ENCODE data around the gene CLCN6.

CLCN6 gene

DNA sequence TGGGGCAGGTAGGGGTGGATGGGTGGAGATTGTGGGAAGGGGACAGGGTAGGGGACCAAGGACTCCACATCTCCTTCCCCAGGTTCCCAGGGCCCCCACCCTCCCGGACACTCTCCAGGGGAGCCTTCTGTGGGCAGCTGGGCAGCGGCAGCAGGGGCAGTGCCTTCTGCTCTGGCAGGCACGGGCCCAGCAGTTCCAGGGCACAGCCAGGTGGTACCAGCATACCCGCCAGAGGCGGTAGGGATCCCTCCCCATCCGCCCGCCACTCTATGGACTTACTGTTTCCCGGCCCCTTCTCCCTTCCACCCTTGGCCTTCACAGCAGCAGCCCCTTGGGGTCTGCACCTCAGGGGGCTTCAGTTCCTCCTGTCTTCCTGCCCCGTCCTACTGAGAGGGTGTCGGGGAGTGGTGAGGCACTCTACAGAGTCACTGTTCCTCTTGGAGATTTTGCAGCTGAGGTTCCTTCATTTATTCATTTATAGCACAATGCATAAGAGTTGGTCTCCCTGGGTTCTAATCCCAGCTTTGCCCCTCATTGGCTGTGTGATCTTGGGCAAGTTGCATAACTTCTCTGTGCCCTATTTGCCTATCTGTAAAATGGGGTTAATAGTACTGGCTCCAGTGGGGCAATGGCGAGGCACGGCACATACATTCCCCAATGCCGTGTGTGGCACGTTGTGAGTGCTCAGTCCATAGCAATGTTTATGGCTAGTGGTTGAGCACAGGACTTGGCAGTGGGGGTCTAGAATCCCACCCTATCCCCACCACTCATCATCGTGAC lies 27.0 kb upstream of the CLCN6 start:
- no peak for DNase-seq (ENCODE audit: low read depth in 3 of 3)

DNA sequence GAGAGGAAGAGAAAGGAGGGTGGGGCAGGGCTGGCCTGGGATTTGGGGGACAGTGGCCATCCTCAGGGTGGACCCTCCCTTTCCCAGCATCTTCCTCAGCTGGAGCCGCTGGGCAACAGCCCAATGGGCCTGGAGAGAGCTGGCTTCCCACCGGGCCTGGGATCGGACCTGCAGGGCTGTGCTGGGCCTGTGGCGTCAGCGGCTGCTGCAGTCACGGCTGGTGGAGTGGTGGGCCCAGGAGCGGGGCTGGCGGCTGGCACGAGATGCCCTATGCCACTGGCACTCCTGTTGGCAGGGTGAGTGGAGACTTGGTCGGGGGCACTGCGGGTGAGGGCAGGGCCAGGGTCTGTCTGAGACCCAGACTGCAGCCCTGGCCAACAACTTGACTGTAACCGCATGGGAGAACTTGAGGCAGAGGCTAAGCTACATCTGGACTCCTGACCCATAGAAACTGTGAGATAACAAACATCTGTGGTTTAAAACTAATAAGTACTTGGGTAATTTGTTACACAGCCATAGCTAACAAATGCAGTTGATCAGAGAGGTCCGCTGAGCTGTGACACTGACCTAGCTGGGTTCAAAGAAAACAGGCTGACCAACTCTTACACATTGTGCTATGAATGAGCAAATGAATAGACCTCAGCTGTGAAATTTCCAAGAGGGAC lies 26.1 kb upstream of the CLCN6 start:
- DNase-seq (ENCODE audit: low read depth in 3 of 3): no peak

DNA sequence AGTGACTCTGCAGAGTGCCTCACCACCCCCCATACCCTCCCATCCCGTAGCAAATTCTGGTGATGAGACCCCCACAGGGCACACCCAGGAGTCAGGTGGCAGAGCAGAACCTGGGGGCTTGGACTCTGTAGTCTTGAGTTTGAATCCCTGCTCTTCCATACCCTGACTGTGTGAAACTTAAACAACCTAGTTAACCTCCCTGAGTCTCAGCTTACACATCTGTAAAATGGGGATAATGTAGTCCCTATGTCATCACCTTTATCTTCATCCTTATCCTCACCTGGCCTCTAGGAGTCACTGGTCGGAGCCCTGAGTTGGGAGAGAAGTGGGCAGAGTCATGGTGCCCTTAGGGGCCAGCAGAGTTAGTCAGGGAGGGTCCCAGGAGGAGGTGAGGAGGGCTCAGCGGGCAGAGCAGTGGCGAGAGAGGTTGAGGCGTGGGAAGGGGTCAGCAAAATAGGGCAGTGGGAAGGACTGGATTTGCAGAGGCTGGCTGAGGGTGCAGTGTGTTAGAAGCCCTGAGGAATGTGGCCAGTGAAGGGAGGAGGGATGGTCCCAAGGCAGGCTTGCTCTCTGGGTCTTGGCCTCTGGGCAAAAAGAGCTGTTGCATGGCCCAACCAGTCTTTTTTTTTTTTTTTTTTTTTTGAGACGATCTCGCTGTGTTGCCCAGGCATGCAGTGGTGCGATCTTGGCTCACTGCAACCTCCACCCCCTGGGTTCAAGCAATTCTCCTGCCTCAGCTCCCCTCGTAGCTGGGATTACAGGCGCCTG lies 25.4 kb upstream of the CLCN6 start:
- no peak for DNase-seq (ENCODE audit: low read depth in 3 of 3)

DNA sequence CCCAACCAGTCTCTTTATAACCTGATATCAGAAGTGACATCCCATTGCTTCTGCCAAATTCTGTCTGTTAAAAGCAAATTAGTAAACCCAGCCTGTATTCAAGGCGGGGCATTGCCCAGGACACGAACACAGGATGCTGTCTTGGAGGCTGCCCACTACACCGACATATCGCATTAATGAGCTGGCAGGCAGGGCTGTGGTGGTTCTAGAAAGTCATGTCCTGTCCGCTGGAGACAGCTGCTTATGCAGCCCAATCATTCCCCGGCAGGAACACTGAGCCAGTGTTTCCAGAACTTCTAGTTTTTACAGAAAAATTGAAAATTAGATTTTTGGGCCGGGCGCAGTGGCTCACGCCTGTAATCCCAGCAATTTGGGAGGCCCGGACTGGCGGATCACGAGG lies 24.7 kb upstream of the CLCN6 start:
- no peak for DNase-seq (ENCODE audit: low read depth in 3 of 3)

DNA sequence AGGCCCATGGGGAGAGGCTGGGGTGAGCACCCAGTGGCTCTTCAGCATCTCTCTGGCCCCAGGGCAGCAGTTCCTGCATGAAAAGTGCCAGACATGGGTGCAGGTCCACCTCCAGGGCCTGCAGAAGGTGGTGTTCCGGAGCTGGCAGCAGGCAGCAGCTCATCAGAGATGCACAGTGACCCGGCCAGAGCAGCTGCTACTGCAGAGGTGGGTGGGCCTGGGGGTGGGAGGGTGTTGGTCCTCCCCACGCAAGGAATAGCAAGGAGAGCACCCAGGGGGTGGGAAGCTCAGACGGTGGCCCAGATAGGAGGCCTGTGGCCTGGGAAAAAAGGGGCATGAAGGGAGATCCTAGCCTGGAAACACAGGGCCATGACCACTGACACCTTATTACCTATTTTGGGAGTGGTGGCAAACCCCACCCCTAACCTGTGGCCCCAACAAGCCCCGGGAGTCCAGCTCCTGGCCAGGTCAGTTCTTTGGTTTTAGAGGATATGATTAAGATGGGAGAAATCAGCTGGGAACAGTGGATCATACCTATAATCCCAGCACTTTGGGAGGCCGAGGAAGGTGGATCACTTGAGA lies 23.8 kb upstream of the CLCN6 start:
- DNase-seq (ENCODE audit: low read depth in 3 of 3): no peak

DNA sequence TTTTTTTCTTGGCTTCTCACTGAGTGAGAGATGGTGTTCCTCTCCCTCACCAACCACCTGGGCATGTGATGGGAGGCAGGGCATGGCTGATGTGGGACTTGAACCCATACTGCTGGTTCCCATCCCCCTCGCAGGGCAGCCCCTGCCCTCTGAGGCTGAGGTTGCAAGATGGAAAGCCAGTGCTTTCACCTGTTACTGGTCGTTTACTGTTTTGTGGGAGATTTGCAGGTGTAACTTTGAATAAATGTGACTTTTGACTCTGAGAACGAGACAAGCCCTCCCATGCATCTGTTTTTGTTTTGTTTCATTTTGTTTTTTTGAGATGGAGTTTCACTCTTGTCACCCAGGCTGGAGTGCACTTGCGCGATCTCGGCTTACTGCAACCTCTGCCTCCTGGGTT lies 22.4 kb upstream of the CLCN6 start:
- DNase-seq (ENCODE audit: low read depth in 3 of 3): no peak

DNA sequence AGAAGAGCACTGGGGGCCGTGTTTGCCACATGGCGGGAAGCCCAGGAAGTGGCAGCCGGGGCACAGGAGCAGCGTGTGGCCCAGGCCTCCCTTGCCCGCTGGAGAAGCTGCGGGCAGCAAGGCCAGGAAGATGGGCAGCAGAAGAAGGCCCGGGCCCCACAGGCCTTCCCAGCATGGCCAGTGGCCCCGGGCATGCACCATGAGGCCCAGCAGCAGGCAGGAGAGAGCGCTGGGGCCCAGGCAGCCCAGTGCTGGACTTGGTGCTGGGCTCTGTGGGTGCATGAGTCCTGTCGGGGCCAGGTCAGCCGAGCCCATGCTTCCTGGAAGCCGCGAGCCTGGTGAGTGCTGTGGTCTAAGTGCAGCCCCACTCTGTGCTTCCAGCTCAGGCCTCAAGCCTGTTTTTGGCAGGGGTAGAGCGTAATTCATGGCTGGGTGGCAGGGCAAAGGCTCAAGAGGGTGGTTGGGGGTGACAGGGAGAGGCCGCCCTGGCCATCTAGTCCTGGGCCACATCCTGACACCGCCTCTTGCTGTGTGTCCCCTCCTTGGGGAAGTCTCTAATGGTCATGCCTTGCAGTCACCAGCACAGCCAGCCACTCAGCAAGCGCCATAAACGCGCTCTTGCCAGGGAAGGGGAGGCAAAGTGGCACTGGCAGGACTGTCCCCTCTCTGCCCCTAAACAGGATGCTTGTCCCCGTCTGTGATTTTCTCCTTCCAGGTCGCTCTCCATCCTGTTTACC lies 21.6 kb upstream of the CLCN6 start:
- DNase-seq (ENCODE audit: low read depth in 3 of 3): no peak

DNA sequence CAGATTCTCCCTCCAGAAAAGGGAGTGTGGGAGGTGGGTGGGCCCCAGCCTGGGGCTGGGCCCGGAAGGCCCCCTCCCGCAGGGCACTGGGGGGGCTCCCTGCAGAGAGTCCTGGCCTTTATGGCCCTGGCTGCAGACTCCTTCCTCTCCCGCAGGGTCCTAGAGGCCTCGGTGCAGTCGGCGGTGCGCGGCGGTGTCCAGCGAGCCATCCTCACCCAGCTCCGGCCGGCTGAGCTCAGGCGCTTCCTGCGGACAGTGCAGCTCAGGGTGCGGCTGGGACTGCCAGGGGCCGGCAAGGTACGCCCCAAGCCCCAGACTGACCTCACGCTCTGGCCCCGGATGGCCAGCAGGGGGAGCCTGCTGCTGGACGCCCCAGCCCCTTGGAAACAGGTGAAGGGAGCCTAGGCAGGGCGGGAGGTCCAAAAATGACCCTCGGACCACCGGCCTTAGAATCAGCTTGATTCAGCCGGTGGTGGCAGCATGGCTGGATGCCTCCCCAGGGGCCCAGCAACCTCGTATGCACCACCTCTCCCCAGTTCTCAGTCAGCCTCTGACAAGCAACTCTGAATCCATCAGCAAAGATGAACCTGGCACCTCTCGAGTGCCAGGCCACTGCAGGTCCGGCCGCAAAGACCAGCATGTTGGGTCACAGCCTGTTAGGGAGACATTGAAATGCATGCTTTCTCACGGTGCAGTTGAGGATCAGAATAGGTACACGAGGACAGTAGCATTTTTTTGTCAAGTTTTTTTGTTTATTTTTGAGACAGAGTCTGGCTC lies 20.8 kb upstream of the CLCN6 start:
- DNase-seq (ENCODE audit: low read depth in 3 of 3): peak in 2 of 3 donors; percentile 24 to 28

DNA sequence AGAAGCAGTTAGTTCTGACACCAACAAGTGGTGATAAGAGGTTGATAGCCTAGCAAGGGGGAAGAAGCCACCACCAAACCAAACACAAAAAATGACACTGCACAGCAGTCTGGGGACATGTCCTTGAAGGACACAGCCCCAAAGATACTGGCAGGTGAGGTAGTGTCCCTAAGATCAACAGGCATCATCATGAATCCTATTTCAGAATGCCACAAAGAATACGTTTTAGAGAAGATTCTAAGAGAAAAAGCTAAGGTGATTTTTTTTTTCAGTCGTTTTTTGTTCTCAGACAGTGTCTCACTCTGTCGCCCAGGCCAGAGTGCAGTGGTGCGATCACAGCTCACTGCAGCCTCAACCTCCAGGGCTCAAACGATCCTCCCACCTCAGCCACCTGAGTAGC lies 19.8 kb upstream of the CLCN6 start:
- no peak for DNase-seq (ENCODE audit: low read depth in 3 of 3)

DNA sequence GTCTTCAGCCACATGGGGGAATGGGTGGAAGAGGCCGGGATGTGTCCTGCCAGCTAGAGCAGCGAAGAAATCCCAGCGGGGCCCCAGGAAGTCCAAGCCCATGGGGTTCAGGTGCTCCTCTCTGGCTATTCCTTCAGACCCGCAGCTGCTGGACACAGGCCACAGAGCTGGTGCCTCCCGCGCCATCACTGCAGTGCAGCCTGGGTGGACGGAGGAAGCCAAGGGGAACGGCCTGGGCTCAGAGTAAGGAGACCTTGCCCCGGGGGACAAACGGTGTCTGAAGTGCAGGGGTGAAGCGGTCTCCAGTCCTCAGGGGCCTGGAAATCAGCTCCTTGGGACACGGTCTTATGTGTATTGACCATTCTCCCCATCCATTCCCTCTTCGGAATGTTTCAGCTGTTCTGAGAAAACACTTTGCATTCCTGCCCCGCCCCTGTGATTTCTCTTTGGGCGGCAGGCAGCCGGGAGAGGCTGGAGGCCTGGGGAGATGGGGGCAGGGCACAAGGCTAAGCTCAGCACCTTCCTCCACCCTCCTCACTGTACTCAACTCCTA lies 18.7 kb upstream of the CLCN6 start:
- DNase-seq (ENCODE audit: low read depth in 3 of 3): no peak

DNA sequence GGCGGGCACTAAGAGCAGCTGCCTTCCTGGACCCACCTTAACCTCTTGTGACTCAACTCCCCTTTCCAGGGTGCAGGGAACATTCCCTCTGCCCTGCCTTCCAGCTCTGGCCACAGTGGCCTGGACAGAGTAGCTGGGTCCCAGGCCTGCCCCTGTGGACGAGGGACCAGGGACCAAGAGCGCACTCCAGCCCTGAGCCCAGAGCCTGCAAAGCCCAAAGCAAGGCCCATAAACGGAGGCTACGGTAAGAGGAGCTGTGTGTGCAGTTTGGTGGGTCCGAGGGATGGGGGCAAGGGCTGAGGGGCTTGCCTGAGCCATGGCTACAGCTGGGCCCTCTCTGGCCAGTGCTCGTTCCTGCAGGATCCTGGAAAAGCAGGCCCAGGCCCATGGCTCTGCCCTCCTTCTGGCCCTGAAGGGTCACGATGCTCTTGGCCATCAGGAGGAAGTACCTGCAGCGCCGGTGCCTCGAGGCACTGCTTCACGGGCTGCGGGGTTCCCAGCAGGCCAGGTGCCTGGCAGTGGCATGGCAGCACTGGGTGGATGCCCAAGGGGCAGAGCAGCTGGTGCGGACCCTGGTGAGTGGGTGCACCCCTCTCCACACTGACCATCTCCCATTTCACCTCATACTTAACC lies 18.1 kb upstream of the CLCN6 start:
- no peak for DNase-seq (ENCODE audit: low read depth in 3 of 3)

DNA sequence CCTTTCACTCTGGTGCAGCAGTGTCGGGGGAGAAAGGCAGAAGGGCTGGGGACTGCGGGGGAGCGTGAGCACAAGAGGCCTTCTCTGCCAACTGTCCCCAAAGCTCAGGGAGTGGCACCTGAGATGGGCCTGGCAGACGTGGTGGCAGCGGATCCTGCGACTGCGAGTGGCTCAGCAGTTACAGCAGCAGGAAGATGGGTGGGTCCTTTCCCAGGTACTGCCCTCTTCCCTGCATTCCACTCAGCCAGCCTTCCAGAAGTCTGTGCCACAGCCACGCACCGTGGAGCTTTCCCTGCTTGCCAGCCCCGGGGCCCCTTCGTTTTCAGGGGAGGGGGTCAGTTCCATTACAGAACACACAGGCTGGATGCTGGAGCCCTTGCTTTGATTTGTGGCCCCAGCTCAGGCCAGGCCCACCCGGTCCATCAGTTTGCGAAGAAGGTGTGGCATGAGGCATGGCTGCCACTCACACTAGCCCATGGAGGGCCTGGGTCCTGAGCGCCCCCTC lies 17.4 kb upstream of the CLCN6 start:
- no peak for DNase-seq (ENCODE audit: low read depth in 3 of 3)

DNA sequence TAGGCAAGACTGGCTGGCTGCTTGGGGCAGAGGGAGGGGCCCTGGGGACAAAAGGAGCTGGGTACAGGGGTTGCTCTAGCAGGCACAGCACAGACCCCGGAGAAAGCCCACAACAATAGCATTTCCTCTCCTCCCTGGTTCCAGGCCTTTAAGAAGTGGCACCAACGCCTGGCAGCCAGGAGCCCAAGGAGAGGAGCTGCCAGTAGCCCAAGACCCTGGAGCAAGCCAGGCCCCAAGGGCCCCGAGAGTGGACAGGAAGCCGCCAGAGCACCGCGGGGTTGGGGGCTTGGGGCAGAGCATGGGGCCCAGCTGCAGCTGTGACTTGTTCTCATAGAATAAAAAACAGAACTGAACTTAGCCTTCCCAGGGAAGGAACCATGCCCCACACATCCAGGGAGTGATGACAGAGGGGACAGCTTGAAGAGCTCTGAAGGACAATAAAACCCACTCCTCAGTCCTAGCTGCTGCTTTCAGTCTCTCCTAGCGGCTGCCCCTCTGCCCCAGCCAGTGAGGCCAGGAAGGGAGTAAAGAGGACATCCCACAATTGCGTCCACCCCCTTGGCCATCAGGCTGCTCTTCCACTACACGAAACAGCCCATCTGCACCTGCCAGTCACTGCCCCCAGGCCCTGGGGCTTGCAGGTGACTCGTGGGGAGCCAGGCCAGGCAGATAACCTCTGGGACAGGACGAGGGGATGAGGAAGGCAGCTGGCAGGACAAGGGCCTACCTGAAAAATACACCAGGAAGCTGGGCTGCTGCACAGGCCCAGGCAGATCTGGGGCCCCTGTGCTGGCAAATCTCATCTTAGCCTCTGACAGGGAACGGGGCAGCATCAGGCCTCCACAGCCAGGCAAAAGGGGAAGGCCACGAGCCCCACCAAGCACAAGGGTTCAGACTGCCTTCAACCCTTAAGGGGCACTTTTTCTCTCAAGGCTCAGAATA lies 16.6 kb upstream of the CLCN6 start:
- no peak for DNase-seq (ENCODE audit: low read depth in 3 of 3)

DNA sequence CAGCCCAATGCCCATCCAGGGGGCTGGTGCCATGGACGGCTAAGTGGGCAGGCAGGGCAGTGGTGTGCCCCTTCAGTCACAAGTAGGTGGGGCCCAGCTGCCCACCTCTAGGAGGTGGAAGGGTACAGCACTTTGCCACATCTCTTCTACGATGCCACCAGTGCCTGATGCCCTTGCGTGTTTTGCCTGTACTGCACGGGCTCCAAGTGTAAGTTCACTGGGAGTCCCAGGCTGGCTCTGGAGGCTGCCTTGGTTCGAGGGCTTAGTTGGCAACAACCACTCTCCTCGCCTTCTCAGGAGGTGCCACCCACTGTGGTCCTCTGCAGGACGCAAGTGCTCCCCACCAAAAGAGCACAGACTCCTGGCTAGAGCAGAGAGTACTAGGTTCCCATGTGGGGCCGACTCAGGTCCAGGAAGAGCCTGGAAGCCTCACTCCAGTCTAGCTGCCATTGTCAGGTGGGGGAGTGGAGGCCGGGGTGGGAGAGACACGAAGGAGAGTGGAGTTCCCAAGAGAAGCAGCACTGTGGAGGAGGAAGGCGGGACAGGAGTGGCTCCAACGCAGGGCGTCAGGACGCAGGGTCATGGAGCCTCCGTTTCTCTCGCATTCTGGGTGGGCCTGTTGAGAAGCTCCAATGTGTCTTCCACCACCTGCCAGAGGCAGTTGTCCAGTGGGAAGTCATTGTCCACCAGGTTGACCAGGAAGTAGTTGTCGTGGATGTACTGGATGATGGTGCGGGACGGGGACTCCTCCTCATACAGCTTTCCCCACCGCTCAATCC lies 15.7 kb upstream of the CLCN6 start:
- DNase-seq (ENCODE audit: low read depth in 3 of 3): no peak

DNA sequence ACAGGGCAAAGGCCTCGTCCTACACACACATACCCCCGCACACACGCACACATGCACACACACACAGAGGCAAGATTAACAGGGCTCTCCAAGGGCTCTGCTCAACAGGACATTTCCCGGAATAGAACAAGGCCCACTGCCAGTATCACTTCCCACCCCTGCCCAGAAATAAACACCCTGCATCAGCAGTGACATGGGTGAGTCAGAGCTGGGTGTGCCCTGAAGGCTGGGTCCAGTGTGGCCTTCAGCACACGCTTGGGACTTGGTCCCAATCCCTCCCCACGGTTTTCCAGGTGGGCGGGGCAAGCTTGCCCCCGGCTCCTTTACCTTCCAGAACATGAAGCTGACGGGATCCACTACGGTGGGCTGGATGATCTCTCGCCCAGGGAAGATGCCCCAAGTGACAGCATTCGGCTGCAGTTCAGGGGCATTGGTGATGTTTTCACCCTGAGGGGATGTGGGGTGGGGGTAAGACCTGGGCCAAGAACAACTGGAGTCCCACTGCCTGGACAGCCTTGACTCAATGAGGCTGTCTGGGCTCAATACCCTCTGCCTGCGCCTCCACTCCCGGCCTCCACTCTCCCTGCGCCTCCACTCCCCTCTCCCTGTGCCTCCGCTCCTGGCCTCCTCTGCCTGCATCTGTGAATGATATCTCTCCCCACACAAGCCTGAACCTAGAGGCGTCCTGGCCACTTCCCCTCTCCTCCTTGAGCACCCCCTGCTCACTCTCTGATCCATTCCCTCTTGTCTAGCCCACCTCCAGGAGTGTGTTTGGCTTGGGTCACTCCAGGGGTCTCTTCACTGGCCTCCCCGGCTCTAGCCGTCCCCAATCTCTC lies 14.9 kb upstream of the CLCN6 start:
- no peak for DNase-seq (ENCODE audit: low read depth in 3 of 3)

DNA sequence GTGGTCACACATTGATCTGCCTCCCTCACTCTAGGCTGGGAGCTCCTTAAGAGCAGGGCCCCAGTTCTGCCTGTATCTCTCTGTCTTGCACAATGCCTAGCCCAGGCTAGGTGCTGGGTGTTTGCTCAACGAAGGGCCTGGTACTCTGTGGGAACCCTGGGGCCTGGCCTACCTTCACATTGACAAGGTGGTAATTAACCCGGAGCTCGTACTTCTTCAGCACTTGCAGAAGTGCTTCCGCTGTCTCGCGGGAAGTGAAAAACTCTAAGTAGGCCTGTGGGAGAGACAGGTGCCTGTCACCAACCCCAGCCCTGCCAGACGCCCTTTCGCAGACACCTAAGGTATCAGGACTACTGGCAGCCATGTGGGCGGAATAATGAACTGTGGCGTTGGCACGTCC lies 13.9 kb upstream of the CLCN6 start:
- DNase-seq (ENCODE audit: low read depth in 3 of 3): no peak

DNA sequence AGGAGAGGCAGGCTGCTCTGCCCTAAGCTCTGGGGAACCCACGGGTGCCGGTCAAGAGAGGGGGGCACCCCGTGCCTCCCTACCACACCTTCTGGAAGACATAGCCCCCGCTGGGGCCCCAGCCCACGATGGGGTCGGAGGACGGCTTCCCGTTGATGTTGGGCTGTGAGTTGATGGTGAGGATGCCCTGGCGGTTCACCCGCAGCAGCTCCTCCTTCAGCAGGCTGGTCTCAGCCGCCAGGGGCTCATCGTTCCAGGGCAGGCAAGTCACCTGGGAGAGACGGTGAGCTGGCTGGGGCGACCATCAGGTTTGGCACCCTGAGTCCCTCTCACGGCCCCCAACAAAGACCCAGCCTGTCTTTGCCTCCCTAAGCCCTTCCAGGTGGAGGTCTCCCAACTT lies 12.2 kb upstream of the CLCN6 start:
- DNase-seq (ENCODE audit: low read depth in 3 of 3): no peak

Data from stimulated activated CD4-positive, alpha-beta T cell treated with anti-CD3 and anti-CD28 coated beads, TNF-alpha, amount 100 ng/mL, for 48 hours (primary cell).